KG1 (cell line): ENCODE measurements around the gene RBM4.

ENCODE experiments used
- DNase-seq: peaks from one replicate; lab custom pipeline; 2025; lab: John Stamatoyannopoulos, UW

RBM4 gene

GRCh38 chr11:66651016-66651415, 12.5 kb downstream of the RBM4 start:
- DNase-seq, result no peak

- no peak for DNase-seq
These were observed 14.1 kb downstream of the RBM4 start for GRCh38 chr11:66652651-66653050.

GRCh38 chr11:66653123-66653522, 14.6 kb downstream of the RBM4 start:
- DNase-seq, result no peak

DNA sequence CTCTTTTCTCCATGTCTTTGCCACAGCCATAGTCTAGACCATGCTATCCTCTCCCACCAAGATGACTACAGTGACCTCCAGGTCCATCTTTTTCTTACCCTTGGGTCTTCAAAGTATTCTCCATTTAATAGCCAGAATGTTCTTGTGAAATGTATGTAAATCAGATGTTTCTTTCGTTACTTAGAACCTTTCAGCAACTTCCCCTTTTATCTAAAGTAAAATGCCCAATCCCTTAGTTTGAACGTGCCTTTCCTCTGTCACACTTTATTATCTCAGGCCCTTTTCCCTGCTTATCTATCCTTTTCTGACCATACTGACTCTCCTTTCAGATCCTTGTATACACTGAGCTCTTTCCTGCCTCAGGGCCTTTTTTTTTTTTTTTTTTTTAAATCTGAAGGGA, 21.3 kb downstream of the RBM4 start:
- no peak for DNase-seq

DNA sequence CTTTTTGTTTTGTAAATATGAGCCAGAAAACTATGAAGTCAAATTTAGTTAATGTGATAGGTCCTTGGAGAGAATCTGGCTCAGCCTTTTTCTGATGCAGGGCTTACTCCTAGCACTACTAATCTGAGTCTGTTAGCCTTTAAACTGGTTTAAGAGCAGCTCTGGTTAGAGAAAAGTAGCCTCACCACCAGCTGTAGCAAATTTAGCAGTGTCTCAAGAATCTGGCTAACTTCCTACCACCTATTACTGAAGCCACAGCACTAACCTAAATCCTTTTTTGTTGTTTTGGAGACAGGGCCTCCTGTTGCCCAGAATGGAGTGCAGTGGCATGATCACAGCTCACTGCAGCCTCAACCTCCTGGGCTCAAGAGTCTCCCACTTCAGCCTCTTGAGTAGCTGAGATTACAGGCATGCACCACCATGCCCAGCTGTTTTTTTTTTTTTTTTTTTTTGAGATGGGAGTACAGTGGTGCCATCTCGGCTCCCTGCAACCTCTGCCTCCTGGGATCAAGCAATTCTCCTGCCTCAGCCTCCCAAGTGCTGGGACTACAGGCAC, 25.3 kb downstream of the RBM4 start:
- DNase-seq, result no peak

DNA sequence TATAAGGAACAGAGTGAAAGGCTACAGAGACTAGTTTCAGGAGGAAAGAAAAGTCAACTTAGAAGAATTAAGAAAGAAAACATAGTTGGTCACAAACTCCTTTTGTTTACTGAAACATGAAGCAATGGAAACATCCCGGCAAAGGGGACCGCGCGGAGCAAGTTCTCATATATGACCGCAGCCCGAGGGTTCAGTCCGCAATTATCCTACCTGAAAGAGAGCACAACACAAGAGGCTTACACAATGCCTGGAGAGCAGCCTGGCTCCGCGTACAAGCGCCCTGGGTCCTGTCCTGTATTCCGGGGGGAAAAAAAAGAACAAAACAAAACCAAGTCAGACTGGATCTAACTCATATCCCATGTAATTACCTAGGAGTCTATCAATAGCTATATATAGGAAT, 26.9 kb downstream of the RBM4 start:
- DNase-seq, result no peak

DNA sequence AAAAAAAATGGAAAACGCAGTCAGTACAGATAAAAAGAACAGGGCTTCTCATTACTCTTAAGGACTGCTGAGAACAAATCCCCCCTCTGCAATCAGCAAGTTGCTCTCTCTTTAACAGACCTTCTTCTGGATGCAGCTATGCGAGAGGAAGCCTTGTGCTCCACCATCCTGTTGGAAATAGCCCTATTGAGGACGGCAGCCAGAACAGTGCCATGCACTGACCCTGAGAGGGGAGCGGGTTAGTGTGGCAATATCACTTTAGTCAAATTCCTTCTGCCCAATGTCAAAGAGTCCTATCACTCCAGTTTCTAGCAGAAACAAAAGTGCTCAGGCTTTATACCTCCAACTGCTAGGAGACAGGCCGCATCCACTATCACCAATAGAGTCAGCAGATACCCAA, 32.3 kb downstream of the RBM4 start:
- no peak for DNase-seq

GRCh38 chr11:66674964-66675602, 36.6 kb downstream of the RBM4 start:
- DNase-seq, result no peak

GRCh38 chr11:66676282-66676919, 37.9 kb downstream of the RBM4 start:
- DNase-seq, result peak; percentile 24

GRCh38 chr11:66676931-66677598, 38.6 kb downstream of the RBM4 start:
- DNase-seq, result no peak

DNA sequence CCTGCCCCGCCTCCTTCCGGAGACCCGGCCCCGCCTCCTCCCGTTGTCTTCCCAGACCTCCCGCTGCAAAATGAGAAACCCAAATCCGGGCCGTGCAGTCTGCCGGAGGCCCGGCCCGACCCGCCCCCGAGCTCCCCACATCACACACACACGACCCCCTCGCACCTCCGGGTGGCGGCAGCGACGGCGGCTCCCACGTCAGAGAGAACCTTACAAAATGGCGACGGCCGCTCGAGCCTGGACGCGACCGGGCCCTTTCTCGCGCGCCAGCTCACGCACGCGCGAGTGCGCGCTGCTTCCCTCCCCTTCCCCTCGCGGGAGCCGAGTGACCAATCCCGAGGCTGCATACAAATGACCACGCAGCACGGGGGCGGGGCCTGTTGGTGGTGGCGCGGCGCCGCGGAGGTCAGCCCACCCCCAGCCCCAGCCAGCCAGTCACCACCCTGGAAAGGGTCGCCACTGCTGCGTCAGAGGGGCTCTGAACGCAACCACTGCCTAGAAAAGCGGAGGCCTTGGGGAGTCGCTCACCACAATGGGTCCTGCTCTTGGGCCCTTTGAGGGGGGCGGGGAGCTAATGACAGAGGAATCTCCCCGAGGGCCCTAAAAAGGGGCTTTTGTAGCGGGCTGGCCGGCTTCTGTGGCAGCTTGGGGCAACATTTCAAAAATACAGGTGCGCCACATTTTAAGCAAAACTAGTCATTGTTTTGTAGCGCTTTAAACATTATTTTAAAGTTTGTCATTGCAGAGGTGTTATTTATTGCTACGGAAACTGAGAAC, 39.3 kb downstream of the RBM4 start, which contains the start of gene RBM4B:
Gene RBM4B, minus strand, starts transcription at position 289 of the 777 bp plus-strand sequence. CDS start 808 bp downstream, outside the sequence.
- DNase-seq, result peak; percentile 97

- DNase-seq, result no peak
These were observed 42.6 kb downstream of the RBM4 start for GRCh38 chr11:66680966-66681645.

DNA sequence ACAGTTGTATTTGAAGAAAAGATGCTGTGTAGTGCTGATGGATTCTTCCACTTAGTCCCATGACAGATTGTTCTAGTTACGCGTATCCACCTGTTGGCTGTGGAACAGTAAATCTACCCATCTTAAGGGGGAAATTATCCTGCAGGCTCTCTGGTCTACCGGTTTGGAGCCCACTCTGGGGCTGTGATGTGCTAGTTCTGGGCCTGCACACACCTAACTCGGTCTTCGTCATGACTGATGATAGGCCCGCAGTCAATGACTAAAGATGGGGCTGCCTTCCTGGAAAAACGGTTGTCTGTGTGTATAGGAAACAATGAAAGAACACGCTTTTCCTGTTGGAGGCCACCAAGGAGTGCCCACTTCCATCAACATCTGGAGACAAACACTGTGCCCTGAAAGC, 45.4 kb downstream of the RBM4 start:
- DNase-seq, result no peak

DNA sequence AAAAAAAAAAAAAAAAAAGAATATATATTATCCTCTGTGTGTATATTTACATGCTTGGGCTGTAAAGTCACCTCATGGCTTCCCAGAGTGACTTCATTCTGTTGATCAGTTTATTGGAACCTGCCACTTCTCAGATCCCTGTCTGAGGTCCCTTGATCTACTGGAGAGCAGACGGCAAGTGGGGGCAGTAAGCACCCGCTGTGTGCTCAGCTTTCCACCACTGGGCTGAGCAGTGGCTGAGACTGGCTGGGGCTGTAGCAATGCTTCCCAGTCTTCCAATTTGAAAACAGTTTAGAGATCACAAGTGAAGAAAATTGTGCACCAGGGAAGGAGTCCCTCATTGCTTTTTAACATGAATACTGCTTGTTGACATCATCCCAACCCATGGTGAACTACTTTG, 46.1 kb downstream of the RBM4 start:
- no peak for DNase-seq

- DNase-seq, result no peak
These were observed 47.0 kb downstream of the RBM4 start for GRCh38 chr11:66685276-66686099.

GRCh38 chr11:66686100-66686785, 47.7 kb downstream of the RBM4 start:
- no peak for DNase-seq

GRCh38 chr11:66686801-66687750, 48.6 kb downstream of the RBM4 start:
- DNase-seq, result no peak

DNA sequence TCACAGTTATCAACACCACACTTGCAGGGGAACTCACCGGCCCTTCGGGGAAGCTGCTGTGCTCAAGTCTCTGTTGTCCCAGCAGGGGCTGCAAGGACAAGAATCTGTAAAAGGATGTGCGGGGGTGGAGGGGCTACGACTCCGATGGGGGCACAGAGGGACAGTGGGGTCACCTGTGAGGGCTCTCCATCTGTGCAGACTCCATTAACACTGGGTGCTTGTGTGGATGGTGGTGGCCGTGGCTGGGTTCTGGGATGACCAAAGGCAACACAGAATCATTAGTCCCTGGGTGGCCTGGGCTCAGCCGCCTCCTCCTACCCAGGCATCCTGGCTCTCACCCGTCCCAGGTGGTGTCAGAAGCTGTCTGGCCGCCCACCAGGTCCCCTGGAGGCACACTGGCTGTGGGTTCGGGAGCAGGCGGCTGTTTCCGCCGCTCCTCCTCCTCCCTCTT, 49.4 kb downstream of the RBM4 start:
- DNase-seq, result no peak
